ENCODE results near the gene CEBPG.

The CEBPG gene

DNA sequence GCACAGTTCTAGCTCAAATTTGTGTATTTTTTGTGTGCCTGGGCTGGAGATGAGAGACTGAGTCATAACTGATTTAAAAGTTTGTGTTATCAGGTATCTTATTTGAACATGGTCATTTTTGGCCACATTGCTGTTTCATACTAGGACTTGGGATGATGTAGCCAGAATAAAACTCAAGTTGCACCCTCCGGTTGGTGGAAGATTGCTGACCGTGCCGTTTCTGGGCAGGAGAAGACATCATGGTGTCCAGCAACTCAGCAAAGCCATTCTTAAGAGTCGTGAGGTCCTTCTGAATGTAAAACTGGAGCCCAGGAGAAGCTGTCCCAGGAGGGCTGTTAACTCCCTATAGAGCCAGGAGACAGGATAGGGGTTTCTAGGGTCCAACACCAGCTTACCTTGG is 7.6 kb downstream of the CEBPG start:
- Histone ChIP-seq H3K4me3 (IDR thresholded peaks at IDR 0.05; ENCODE audit: insufficient read depth, low read depth, low read length) (no peak overlapping the region), H3K4me2 (no peak overlapping the region), H3K9ac (no peak overlapping the region), H3K36me3 (ENCODE audit: insufficient read depth) (no peaks in the 10 kb centered on the region; the same call in 1 of the 2 replicates), H3K27me3 (ENCODE audit: insufficient read depth, low read depth) (no peaks in the 10 kb centered on the region), H3K27ac (no peak overlapping the region), H2AFZ (ENCODE audit: low read depth) (no peak overlapping the region), H3K4me1 (ENCODE audit: low read depth, poor library complexity, severe bottlenecking) (peaks cover 23% of the 10 kb centered on the region), H4K20me1 (ENCODE audit: insufficient read depth) (peaks cover 16% of the 10 kb centered on the region), H3K79me2 (ENCODE audit: insufficient read depth, low read depth) (peaks cover 74% of the 10 kb centered on the region)
- TF ChIP-seq, protein P1, sequence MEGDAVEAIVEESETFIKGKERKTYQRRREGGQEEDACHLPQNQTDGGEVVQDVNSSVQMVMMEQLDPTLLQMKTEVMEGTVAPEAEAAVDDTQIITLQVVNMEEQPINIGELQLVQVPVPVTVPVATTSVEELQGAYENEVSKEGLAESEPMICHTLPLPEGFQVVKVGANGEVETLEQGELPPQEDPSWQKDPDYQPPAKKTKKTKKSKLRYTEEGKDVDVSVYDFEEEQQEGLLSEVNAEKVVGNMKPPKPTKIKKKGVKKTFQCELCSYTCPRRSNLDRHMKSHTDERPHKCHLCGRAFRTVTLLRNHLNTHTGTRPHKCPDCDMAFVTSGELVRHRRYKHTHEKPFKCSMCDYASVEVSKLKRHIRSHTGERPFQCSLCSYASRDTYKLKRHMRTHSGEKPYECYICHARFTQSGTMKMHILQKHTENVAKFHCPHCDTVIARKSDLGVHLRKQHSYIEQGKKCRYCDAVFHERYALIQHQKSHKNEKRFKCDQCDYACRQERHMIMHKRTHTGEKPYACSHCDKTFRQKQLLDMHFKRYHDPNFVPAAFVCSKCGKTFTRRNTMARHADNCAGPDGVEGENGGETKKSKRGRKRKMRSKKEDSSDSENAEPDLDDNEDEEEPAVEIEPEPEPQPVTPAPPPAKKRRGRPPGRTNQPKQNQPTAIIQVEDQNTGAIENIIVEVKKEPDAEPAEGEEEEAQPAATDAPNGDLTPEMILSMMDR (conservative IDR thresholded peaks at IDR 0.05; ENCODE audit: low read depth, low read length): no peak

DNA sequence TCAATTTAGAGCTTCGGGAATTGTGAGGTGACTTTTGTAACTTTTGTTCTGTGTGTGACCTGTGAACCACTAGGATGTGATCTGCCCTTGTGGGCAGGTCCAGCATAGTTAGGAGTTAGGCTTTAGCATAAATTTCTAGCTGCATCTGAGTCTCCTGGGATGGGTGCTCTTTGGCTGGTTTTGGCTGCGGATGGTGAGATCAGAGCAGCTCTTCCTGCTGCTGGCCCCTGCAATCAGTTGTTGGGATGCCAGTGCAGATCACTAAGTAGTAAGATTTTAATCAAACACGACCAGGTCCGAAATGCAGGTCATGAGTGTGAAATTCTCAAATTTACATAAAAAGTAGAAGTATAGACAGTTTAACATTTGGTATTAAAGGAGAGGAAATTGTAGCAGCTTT is 8.5 kb downstream of the CEBPG start:
- Histone ChIP-seq H3K4me2 (no peak overlapping the region), H3K79me2 (ENCODE audit: insufficient read depth, low read depth) (peaks cover 65% of the 10 kb centered on the region), H4K20me1 (ENCODE audit: insufficient read depth) (peaks cover 12% of the 10 kb centered on the region), H3K27me3 (ENCODE audit: insufficient read depth, low read depth) (no peaks in the 10 kb centered on the region), H3K4me1 (ENCODE audit: low read depth, poor library complexity, severe bottlenecking) (peaks cover 14% of the 10 kb centered on the region), H2AFZ (ENCODE audit: low read depth) (no peak overlapping the region), H3K36me3 (ENCODE audit: insufficient read depth) (no peaks in the 10 kb centered on the region; the same call in 1 of the 2 replicates), H3K27ac (no peak overlapping the region), H3K9ac (no peak overlapping the region), H3K4me3 (IDR thresholded peaks at IDR 0.05; ENCODE audit: insufficient read depth, low read depth, low read length) (no peak overlapping the region)
- TF ChIP-seq, protein P1 (conservative IDR thresholded peaks at IDR 0.05; ENCODE audit: low read depth, low read length): no peak

DNA sequence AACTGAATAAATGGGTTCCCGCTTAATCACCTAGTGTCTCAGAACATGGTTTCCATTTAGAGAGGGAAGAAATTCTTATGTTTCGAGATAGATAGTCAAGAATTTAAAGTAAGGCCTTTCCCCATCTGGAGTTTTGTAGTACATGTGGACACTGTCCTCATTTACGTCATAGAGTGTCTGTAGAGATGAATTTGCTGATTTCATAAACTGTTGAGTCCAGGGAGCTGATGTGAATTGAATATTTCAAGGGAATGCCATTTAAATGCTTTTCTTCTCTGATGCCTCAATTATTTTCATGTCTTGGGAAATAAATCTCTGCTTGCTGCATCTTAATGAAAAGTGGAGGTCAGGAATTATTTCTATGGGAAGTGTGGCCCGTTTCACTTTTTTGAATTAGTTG is 9.5 kb downstream of the CEBPG start:
- no peaks in the 10 kb centered on the region for H3K27me3 ChIP-seq (ENCODE audit: insufficient read depth, low read depth)
- no peak overlapping the region for H3K4me3 ChIP-seq (IDR thresholded peaks at IDR 0.05; ENCODE audit: insufficient read depth, low read depth, low read length)
- no peak overlapping the region for H3K4me2 ChIP-seq
- TF ChIP-seq, protein P1 (conservative IDR thresholded peaks at IDR 0.05; ENCODE audit: low read depth, low read length): no peak
- H2AFZ ChIP-seq (ENCODE audit: low read depth): no peak overlapping the region
- no peak overlapping the region for H3K27ac ChIP-seq
- H3K4me1 ChIP-seq (ENCODE audit: low read depth, poor library complexity, severe bottlenecking): peaks cover 4% of the 10 kb centered on the region
- H4K20me1 ChIP-seq (ENCODE audit: insufficient read depth): peaks cover 11% of the 10 kb centered on the region
- H3K36me3 ChIP-seq (ENCODE audit: insufficient read depth): no peaks in the 10 kb centered on the region; the same call in 1 of the 2 replicates
- H3K9ac ChIP-seq: no peak overlapping the region
- H3K79me2 ChIP-seq (ENCODE audit: insufficient read depth, low read depth): peaks cover 55% of the 10 kb centered on the region

DNA sequence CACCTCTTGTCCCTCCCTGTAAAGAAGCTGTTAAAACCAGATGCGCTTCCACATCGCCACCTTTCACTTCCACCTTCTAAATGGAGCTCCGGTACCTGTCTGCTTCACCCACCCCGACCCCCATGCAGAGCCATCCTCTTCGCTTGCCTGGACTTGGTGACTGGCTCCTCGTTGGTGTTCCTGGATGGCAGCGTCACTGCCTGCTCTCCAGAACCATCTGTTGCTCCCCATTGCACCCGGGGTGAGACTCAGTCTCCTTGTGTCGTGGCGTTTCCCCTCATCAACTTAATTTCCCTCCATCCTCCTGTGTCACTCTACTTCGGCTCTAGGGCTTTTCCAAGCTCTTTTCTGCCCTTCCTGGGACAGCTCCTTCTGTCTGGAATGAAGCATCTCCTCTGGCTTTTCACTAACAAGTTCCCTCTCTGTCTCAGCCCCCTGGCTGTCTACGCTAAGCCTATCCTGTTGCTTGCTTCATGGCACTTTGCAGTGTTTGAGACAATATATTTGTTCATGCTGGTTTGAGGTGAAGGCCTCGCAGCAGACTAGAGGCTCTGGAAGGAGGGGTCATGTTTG is 10.3 kb downstream of the CEBPG start:
- H3K36me3 ChIP-seq (ENCODE audit: insufficient read depth): no peaks in the 10 kb centered on the region; the same call in 1 of the 2 replicates
- H3K4me1 ChIP-seq (ENCODE audit: low read depth, poor library complexity, severe bottlenecking): no peaks in the 10 kb centered on the region
- no peak overlapping the region for H2AFZ ChIP-seq (ENCODE audit: low read depth)
- H3K4me3 ChIP-seq (IDR thresholded peaks at IDR 0.05; ENCODE audit: insufficient read depth, low read depth, low read length): no peak overlapping the region
- TF ChIP-seq, protein P1 (conservative IDR thresholded peaks at IDR 0.05; ENCODE audit: low read depth, low read length): no peak
- peaks cover 47% of the 10 kb centered on the region for H3K79me2 ChIP-seq (ENCODE audit: insufficient read depth, low read depth)
- no peak overlapping the region for H3K4me2 ChIP-seq
- H3K27me3 ChIP-seq (ENCODE audit: insufficient read depth, low read depth): no peaks in the 10 kb centered on the region
- no peak overlapping the region for H3K9ac ChIP-seq
- H4K20me1 ChIP-seq (ENCODE audit: insufficient read depth): peaks cover 5% of the 10 kb centered on the region; the same call in 1 of the 2 replicates
- no peak overlapping the region for H3K27ac ChIP-seq
